ENCODE measurements around the gene POC1A. TPM values are rescaled to one million over a fixed set of nuclear protein-coding genes. Genes with fewer than 3 reads are reported as not detected.

POC1A gene
- total and polyA plus RNA-seq, 2 of the 8 experiments (the other 6 are each of a cell fraction or from before 2014, with no cell fraction given), result 35.7 to 39.2 TPM

- TF ChIP-seq CHD7 (IDR thresholded peaks at IDR 0.05; ENCODE audit: insufficient replicate concordance, low read length) (no peak), TCF12 (IDR thresholded peaks at IDR 0.05; ENCODE audit: low read depth, low read length) (no peak), NANOG (IDR thresholded peaks at IDR 0.05; ENCODE audit: insufficient read depth, low read depth, low read length, poor library complexity, severe bottlenecking) (no peak), POLR2A (IDR thresholded peaks at IDR 0.05; ENCODE audit: control extremely low read depth in 1 of 2, low read depth in 2 of 2, low read length in 2 of 2) (no peak), FOSL1 (IDR thresholded peaks at IDR 0.05; ENCODE audit: insufficient read depth, low read depth, low read length) (no peak), CBX8 (IDR thresholded peaks at IDR 0.05; ENCODE audit: borderline replicate concordance, low read depth, low read length) (no peak), POLR2AphosphoS5 (IDR thresholded peaks at IDR 0.05; ENCODE audit: low read depth, low read length) (no peak), RNF2 (IDR thresholded peaks at IDR 0.05; ENCODE audit: borderline replicate concordance, low read depth, low read length, missing control alignments, poor library complexity, severe bottlenecking) (no peak)
Measured at GRCh38 chr3:52162250-52162872, 8.1 kb upstream of the POC1A start (continued).

Data from H1 (cell line).